ENCODE results near the gene LKAAEAR1. TPM values are rescaled to one million over a fixed set of nuclear protein-coding genes. Genes with fewer than 3 reads are reported as not detected.
"Not testable (repeated sequence)": the region's sequence is repeated elsewhere in the genome, so short reads cannot be mapped to it uniquely, and the experiment has no call there.

LKAAEAR1 gene, protein sequence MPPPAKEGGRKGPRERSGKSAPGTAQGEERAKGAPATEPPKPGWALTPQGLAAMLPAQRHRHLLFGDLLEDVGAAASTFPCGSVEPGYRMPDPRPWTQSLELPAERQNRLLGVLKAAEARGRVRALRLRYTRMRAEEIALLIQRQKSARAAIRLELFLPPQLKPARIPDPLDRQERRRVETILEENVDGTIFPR
- 3.2 TPM for polyA plus RNA-seq (2013)

DNA sequence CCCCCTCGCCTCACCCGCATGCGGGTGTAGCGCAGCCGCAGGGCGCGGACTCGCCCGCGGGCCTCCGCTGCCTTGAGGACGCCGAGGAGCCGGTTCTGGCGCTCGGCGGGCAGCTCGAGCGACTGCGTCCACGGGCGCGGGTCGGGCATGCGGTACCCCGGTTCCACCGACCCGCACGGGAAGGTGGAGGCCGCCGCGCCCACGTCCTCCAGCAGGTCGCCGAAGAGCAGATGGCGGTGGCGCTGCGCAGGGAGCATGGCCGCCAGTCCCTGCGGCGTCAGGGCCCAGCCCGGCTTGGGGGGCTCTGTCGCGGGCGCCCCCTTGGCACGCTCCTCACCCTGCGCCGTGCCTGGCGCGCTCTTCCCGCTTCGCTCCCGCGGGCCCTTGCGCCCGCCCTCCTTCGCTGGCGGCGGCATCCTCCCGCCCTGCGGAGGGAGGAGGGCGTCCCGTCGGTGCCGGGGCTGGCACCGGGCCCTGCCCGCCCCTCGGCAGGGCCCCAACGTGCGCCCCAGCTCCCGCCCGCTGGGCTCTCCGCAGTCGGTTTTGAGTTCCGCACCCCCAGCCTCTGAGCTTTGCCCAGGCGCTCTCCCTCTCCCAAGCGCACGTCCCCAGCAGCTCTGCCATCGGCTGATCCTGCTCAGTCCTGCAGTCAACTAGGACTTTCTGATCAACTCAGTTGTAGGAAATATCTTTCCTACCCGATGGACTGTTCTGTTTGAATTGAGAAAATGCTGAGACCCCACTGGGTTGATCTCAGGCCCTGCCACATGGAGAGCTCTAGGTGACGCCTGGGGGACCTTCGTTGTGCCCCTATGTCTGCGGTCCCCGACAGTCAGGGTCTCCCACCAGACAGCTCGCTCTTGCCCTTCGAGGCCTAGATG, at the start of gene LKAAEAR1:
LKAAEAR1 (minus strand) TSS at position 595 of the 881 bp plus-strand sequence; CDS start at position 416, 179 bp downstream.
- POLR2A ChIA-PET: interaction anchor here (0.6 kb wide), 1 partner anchor 191 kb away, joined by 3 read pairs; no protein-coding TSS in a partner anchor
- under 1% methylated on average over 73 of the region's 86 CpGs for WGBS (ENCODE audit: insufficient coverage)
- peak in 2 of 3 donors; percentile 48 to 55 for DNase-seq
- peak within 1 kb of the TSS in 1 of 2 experiments; percentile 25 for H3K27ac ChIP-seq (ENCODE audit: insufficient read depth in 1 of 2, low read depth in 1 of 2, low read length in 2 of 2, poor library complexity in 1 of 2, severe bottlenecking in 2 of 2)
- peaks cover 0 to 11% (median 0%) of the 10 kb centered on the region in 5 experiments for H3K9me3 ChIP-seq (ENCODE audit: control extremely low read depth in 1 of 5, control insufficient read depth in 4 of 5, insufficient read depth in 2 of 5, low read depth in 1 of 5, low read length in 4 of 5)
- H3K36me3 ChIP-seq (ENCODE audit: control insufficient read depth in 4 of 4, insufficient read depth in 4 of 4, low read length in 3 of 4): peaks cover 0 to 2% (median 0%) of the 10 kb centered on the region in 4 experiments
- H3K27me3 ChIP-seq (replicated peaks in 2 of 5; ENCODE audit: control insufficient read depth in 4 of 5, insufficient read depth in 5 of 5, low read length in 4 of 5): no peaks in the 10 kb centered on the region
- H3K4me1 ChIP-seq (ENCODE audit: control extremely low read depth in 1 of 4, control insufficient read depth in 4 of 4, insufficient read depth in 4 of 4, low read length in 3 of 4): peaks cover 0 to 53% (median 47%) of the 10 kb centered on the region in 4 experiments
- peak within 1 kb of the TSS; percentile 37 to 83 (median 68) for H3K4me3 ChIP-seq (ENCODE audit: control insufficient read depth in 1 of 7, extremely low read depth in 1 of 7, insufficient read depth in 4 of 7, low read depth in 2 of 7, low read length in 6 of 7)
- CTCF ChIA-PET: interaction anchor here (0.9 to 19.6 kb wide), 15 partner anchors 9 to 104 kb away, joined by 3 to 178 read pairs (median 5); partner anchors contain the start of genes NPBWR2, PRPF6 and TCEA2

DNA sequence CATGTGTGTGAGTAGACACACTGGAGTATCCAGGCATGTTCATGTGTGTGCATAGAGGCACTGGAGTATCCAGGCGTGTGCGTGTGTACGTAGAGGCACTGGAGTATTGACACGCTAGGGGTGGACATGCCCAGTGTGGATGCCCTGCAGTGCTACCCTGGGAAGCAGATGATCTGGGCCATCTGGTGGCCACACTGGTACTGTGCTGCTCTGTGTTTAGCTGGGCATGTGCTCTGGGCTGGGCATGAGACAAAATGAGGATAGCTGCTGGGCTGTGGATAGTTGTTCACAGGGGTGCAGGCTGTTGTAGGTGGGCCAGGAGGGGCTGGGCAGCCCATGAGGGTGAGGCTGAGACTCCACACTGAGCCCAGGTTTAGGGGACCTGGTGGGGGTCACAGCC, 47.2 kb upstream of the LKAAEAR1 start:
- H3K9me3 ChIP-seq (ENCODE audit: control extremely low read depth in 1 of 5, control insufficient read depth in 4 of 5, insufficient read depth in 2 of 5, low read depth in 1 of 5, low read length in 4 of 5): no peaks in the 10 kb centered on the region
- ChIA-PET POLR2A (no interaction called here), CTCF (no interaction called here)
- peaks cover 0 to 2% (median 0%) of the 10 kb centered on the region in 5 experiments for H3K27me3 ChIP-seq (replicated peaks in 2 of 5; ENCODE audit: control insufficient read depth in 4 of 5, insufficient read depth in 5 of 5, low read length in 4 of 5)
- no peak overlapping the region for H3K4me3 ChIP-seq (ENCODE audit: control insufficient read depth in 1 of 7, extremely low read depth in 1 of 7, insufficient read depth in 4 of 7, low read depth in 2 of 7, low read length in 6 of 7)
- peak in 2 of 3 donors; percentile 17 to 19 for DNase-seq
- WGBS (ENCODE audit: insufficient coverage): 92% methylated on average over 4 of the region's 4 CpGs
- no peak overlapping the region for H3K27ac ChIP-seq (ENCODE audit: insufficient read depth in 1 of 2, low read depth in 1 of 2, low read length in 2 of 2, poor library complexity in 1 of 2, severe bottlenecking in 2 of 2)
- no peaks in the 10 kb centered on the region for H3K4me1 ChIP-seq (ENCODE audit: control extremely low read depth in 1 of 4, control insufficient read depth in 4 of 4, insufficient read depth in 4 of 4, low read length in 3 of 4)
- no peaks in the 10 kb centered on the region for H3K36me3 ChIP-seq (ENCODE audit: control insufficient read depth in 4 of 4, insufficient read depth in 4 of 4, low read length in 3 of 4)

DNA sequence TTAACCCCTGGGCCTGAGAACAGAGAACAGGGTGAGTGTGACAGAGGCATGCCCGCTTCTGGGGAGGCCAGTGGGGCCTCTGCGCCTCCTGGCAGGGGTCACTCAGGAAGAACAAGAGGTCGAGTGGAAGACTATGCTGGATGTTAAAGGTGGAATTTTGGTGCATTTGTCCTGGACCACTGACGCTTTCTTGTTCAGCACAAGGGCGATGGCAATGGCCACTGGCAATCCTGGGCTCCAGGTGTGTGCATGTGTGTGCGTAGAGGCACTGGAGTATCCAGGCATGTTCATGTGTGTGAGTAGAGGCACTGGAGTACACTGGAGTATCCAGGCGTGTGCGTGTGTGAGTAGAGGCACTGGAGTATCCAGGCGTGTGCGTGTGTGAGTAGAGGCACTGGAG, 46.7 kb upstream of the LKAAEAR1 start:
- ChIA-PET CTCF (no interaction called here), POLR2A (no interaction called here)
- Histone ChIP-seq H3K36me3 (ENCODE audit: control insufficient read depth in 4 of 4, insufficient read depth in 4 of 4, low read length in 3 of 4) (no peaks in the 10 kb centered on the region), H3K27me3 (replicated peaks in 2 of 5; ENCODE audit: control insufficient read depth in 4 of 5, insufficient read depth in 5 of 5, low read length in 4 of 5) (peaks cover 0 to 2% (median 0%) of the 10 kb centered on the region in 5 experiments), H3K4me1 (ENCODE audit: control extremely low read depth in 1 of 4, control insufficient read depth in 4 of 4, insufficient read depth in 4 of 4, low read length in 3 of 4) (no peaks in the 10 kb centered on the region), H3K27ac (ENCODE audit: insufficient read depth in 1 of 2, low read depth in 1 of 2, low read length in 2 of 2, poor library complexity in 1 of 2, severe bottlenecking in 2 of 2) (no peak overlapping the region), H3K4me3 (ENCODE audit: control insufficient read depth in 1 of 7, extremely low read depth in 1 of 7, insufficient read depth in 4 of 7, low read depth in 2 of 7, low read length in 6 of 7) (no peak overlapping the region), H3K9me3 (ENCODE audit: control extremely low read depth in 1 of 5, control insufficient read depth in 4 of 5, insufficient read depth in 2 of 5, low read depth in 1 of 5, low read length in 4 of 5) (no peaks in the 10 kb centered on the region)
- WGBS (ENCODE audit: insufficient coverage): 89% methylated on average over 8 of the region's 10 CpGs
- DNase-seq: no peak

GRCh38 chr20:64130271-64130670, 46.1 kb upstream of the LKAAEAR1 start:
- Histone ChIP-seq H3K27me3 (replicated peaks in 2 of 5; ENCODE audit: control insufficient read depth in 4 of 5, insufficient read depth in 5 of 5, low read length in 4 of 5) (peaks cover 0 to 2% (median 0%) of the 10 kb centered on the region in 5 experiments), H3K9me3 (ENCODE audit: control extremely low read depth in 1 of 5, control insufficient read depth in 4 of 5, insufficient read depth in 2 of 5, low read depth in 1 of 5, low read length in 4 of 5) (no peaks in the 10 kb centered on the region), H3K4me3 (ENCODE audit: control insufficient read depth in 1 of 7, extremely low read depth in 1 of 7, insufficient read depth in 4 of 7, low read depth in 2 of 7, low read length in 6 of 7) (no peak overlapping the region), H3K4me1 (ENCODE audit: control extremely low read depth in 1 of 4, control insufficient read depth in 4 of 4, insufficient read depth in 4 of 4, low read length in 3 of 4) (no peaks in the 10 kb centered on the region), H3K27ac (ENCODE audit: insufficient read depth in 1 of 2, low read depth in 1 of 2, low read length in 2 of 2, poor library complexity in 1 of 2, severe bottlenecking in 2 of 2) (no peak overlapping the region), H3K36me3 (ENCODE audit: control insufficient read depth in 4 of 4, insufficient read depth in 4 of 4, low read length in 3 of 4) (no peaks in the 10 kb centered on the region)
- ChIA-PET CTCF (no interaction called here), POLR2A (no interaction called here)
- no peak for DNase-seq
- 81% methylated on average over 4 of the region's 5 CpGs for WGBS (ENCODE audit: insufficient coverage)

- 97% methylated on average over 10 of the region's 11 CpGs for WGBS (ENCODE audit: insufficient coverage)
These were observed 45.1 kb upstream of the LKAAEAR1 start for GRCh38 chr20:64129146-64129782.

GRCh38 chr20:64123517-64123916, 39.3 kb upstream of the LKAAEAR1 start:
- WGBS (ENCODE audit: insufficient coverage): 98% methylated on average over 11 of the region's 11 CpGs
- CTCF ChIA-PET: interaction anchor here (6.2 kb wide), 1 partner anchor 15 kb away, joined by 67 read pairs; the partner anchor contains the start of gene NPBWR2
- H3K4me3 ChIP-seq (ENCODE audit: control insufficient read depth in 1 of 7, extremely low read depth in 1 of 7, insufficient read depth in 4 of 7, low read depth in 2 of 7, low read length in 6 of 7); H3K27me3 ChIP-seq (replicated peaks in 2 of 5; ENCODE audit: control insufficient read depth in 4 of 5, insufficient read depth in 5 of 5, low read length in 4 of 5); DNase-seq; H3K9me3 ChIP-seq (ENCODE audit: control extremely low read depth in 1 of 5, control insufficient read depth in 4 of 5, insufficient read depth in 2 of 5, low read depth in 1 of 5, low read length in 4 of 5); H3K36me3 ChIP-seq (ENCODE audit: control insufficient read depth in 4 of 4, insufficient read depth in 4 of 4, low read length in 3 of 4); POLR2A ChIA-PET; H3K27ac ChIP-seq (ENCODE audit: insufficient read depth in 1 of 2, low read depth in 1 of 2, low read length in 2 of 2, poor library complexity in 1 of 2, severe bottlenecking in 2 of 2): not testable (repeated sequence)
- peaks cover 0 to 14% (median 13%) of the 10 kb centered on the region in 4 experiments for H3K4me1 ChIP-seq (ENCODE audit: control extremely low read depth in 1 of 4, control insufficient read depth in 4 of 4, insufficient read depth in 4 of 4, low read length in 3 of 4)

More at GRCh38 chr20:64129146-64129782, 45.1 kb upstream of the LKAAEAR1 start:
- H3K27me3 ChIP-seq (replicated peaks in 2 of 5; ENCODE audit: control insufficient read depth in 4 of 5, insufficient read depth in 5 of 5, low read length in 4 of 5): peaks cover 0 to 4% (median 0%) of the 10 kb centered on the region in 5 experiments
- no peaks in the 10 kb centered on the region for H3K36me3 ChIP-seq (ENCODE audit: control insufficient read depth in 4 of 4, insufficient read depth in 4 of 4, low read length in 3 of 4)
- no peak for DNase-seq
- H3K4me3 ChIP-seq (ENCODE audit: control insufficient read depth in 1 of 7, extremely low read depth in 1 of 7, insufficient read depth in 4 of 7, low read depth in 2 of 7, low read length in 6 of 7): no peak overlapping the region
- POLR2A ChIA-PET: no interaction called here
- H3K9me3 ChIP-seq (ENCODE audit: control extremely low read depth in 1 of 5, control insufficient read depth in 4 of 5, insufficient read depth in 2 of 5, low read depth in 1 of 5, low read length in 4 of 5): no peaks in the 10 kb centered on the region
- no peaks in the 10 kb centered on the region for H3K4me1 ChIP-seq (ENCODE audit: control extremely low read depth in 1 of 4, control insufficient read depth in 4 of 4, insufficient read depth in 4 of 4, low read length in 3 of 4)
- CTCF ChIA-PET: no interaction called here
- H3K27ac ChIP-seq (ENCODE audit: insufficient read depth in 1 of 2, low read depth in 1 of 2, low read length in 2 of 2, poor library complexity in 1 of 2, severe bottlenecking in 2 of 2): no peak overlapping the region
